ENCODE results near the gene CERS3.

The CERS3 gene

GRCh38 chr15:100528833-100529428, at the start of gene CERS3:
CERS3 (minus strand) TSS chr15:100528950; CDS start chr15:100501849, 27,101 bp downstream.
- DNase-seq, result no peak

- DNase-seq, result no peak
These were observed 44.8 kb upstream of the CERS3 start for GRCh38 chr15:100573526-100573925.

GRCh38 chr15:100572362-100572983, 43.7 kb upstream of the CERS3 start:
- no peak for DNase-seq

- no peak for DNase-seq
These were observed 42.9 kb upstream of the CERS3 start for GRCh38 chr15:100571592-100572167.

- DNase-seq, result no peak
These were observed 42.1 kb upstream of the CERS3 start for GRCh38 chr15:100570735-100571313.

GRCh38 chr15:100570275-100570674, 41.5 kb upstream of the CERS3 start:
- no peak for DNase-seq

- DNase-seq, result no peak
These were observed 40.6 kb upstream of the CERS3 start for GRCh38 chr15:100569391-100569790.

- DNase-seq, result no peak
These were observed 38.3 kb upstream of the CERS3 start for GRCh38 chr15:100566850-100567628.

GRCh38 chr15:100565591-100565990, 36.8 kb upstream of the CERS3 start:
- DNase-seq, result no peak

GRCh38 chr15:100560323-100560722, 31.6 kb upstream of the CERS3 start:
- no peak for DNase-seq

GRCh38 chr15:100559330-100559729, 30.6 kb upstream of the CERS3 start:
- DNase-seq, result no peak

GRCh38 chr15:100558771-100559254, 30.1 kb upstream of the CERS3 start:
- DNase-seq, result no peak

GRCh38 chr15:100553468-100553867, 24.7 kb upstream of the CERS3 start:
- no peak for DNase-seq

- no peak for DNase-seq
These were observed 19.2 kb upstream of the CERS3 start for GRCh38 chr15:100547961-100548360.

GRCh38 chr15:100544946-100545345, 16.2 kb upstream of the CERS3 start:
- DNase-seq, result no peak

GRCh38 chr15:100544338-100544841, 15.6 kb upstream of the CERS3 start:
- no peak for DNase-seq

GRCh38 chr15:100542290-100542689, 13.5 kb upstream of the CERS3 start:
- DNase-seq, result no peak

GRCh38 chr15:100537331-100537730, 8.6 kb upstream of the CERS3 start:
- no peak for DNase-seq

- DNase-seq, result no peak
These were observed 8.0 kb upstream of the CERS3 start for GRCh38 chr15:100536733-100537132.

- no peak for DNase-seq
These were observed 5.1 kb upstream of the CERS3 start for GRCh38 chr15:100533886-100534285.

- DNase-seq, result no peak
These were observed 3.1 kb upstream of the CERS3 start for GRCh38 chr15:100531823-100532327.

GRCh38 chr15:100531204-100531603, 2.5 kb upstream of the CERS3 start:
- no peak for DNase-seq

GRCh38 chr15:100529556-100529955, 806 bp upstream of the CERS3 start:
- DNase-seq, result no peak

Data from stimulated activated naive CD4-positive, alpha-beta T cell treated with Interleukin-2 at 50 U/mL for 16 hours (primary cell).